H9 (cell line): ENCODE data around the gene NKIRAS2. TPM values are rescaled to one million over a fixed set of nuclear protein-coding genes. Genes with fewer than 3 reads are reported as not detected.

Experiments
- DNase-seq: peaks from one replicate; pipeline ENCODE4 v3.0.0-alpha.2; 2017
- H2AFZ ChIP-seq: one replicate; pipeline ENCODE4 v1.6.1; 2013; ENCODE audit warnings: mild to moderate bottlenecking, low read length, control low read depth, moderate library complexity
- H2AK5ac ChIP-seq: 2 replicates; pipeline ENCODE4 v1.6.1; 2013; ENCODE audit warnings: low read length, control low read depth, mixed read lengths; ENCODE audit not compliant: insufficient read length
- H2BK120ac ChIP-seq: one replicate; pipeline ENCODE4 v1.6.1; 2013; ENCODE audit warnings: low read depth, mild to moderate bottlenecking, low read length, control low read depth, inconsistent platforms; ENCODE audit not compliant: poor library complexity, severe bottlenecking
- H2BK12ac ChIP-seq: 2 replicates; pipeline ENCODE4 v1.6.1; 2013; ENCODE audit warnings: low read length, control low read depth, mixed read lengths, low read depth; ENCODE audit not compliant: insufficient read length
- H2BK15ac ChIP-seq: 2 replicates; pipeline ENCODE4 v1.6.1; 2013; ENCODE audit warnings: low read depth, low read length, control low read depth
- H2BK20ac ChIP-seq: one replicate; pipeline ENCODE4 v1.6.1; 2013; ENCODE audit warnings: low read depth, mild to moderate bottlenecking, low read length, control low read depth, inconsistent platforms; ENCODE audit not compliant: poor library complexity, severe bottlenecking
- H2BK5ac ChIP-seq: 2 replicates; pipeline ENCODE4 v1.6.1; 2013; ENCODE audit warnings: low read length, control low read depth, mixed read lengths; ENCODE audit not compliant: insufficient read length
- H3K14ac ChIP-seq: 2 replicates; pipeline ENCODE4 v1.6.1; 2013; ENCODE audit warnings: low read length, control low read depth; ENCODE audit not compliant: insufficient read depth
- H3K18ac ChIP-seq: 2 replicates; pipeline ENCODE4 v1.6.1; 2013; ENCODE audit warnings: low read depth, mild to moderate bottlenecking, mixed read lengths, low read length, control low read depth; ENCODE audit not compliant: insufficient read length
- H3K23ac ChIP-seq: 2 replicates; pipeline ENCODE4 v1.6.1; 2013; ENCODE audit warnings: low read length, control low read depth, mixed read lengths, low read depth; ENCODE audit not compliant: insufficient read length
- H3K23me2 ChIP-seq: 2 replicates; pipeline ENCODE4 v1.6.1; 2013; ENCODE audit warnings: low read depth, mild to moderate bottlenecking, mixed read lengths, low read length, control low read depth; ENCODE audit not compliant: insufficient read length, poor library complexity, severe bottlenecking
- H3K27ac ChIP-seq: 2 replicates; pipeline ENCODE4 v1.5.1; 2013; ENCODE audit warnings: low read length, control low read depth, mixed read lengths, low read depth; ENCODE audit not compliant: insufficient read length
- H3K27me3 ChIP-seq: 2 replicates; pipeline ENCODE4 v1.6.1; 2013; ENCODE audit warnings: low read length, control low read depth, inconsistent platforms; ENCODE audit not compliant: insufficient read depth
- H3K4ac ChIP-seq: 2 replicates; pipeline ENCODE4 v1.6.1; 2013; ENCODE audit warnings: low read depth, mild to moderate bottlenecking, control low read depth, inconsistent platforms, low read length, moderate library complexity
- H3K4me1 ChIP-seq: 2 replicates; pipeline ENCODE4 v1.6.1; 2013; ENCODE audit warnings: low read length, control low read depth, inconsistent platforms; ENCODE audit not compliant: insufficient read depth
- H3K4me2 ChIP-seq: 2 replicates; pipeline ENCODE4 v1.6.1; 2013; ENCODE audit warnings: low read length, control low read depth, mixed read lengths; ENCODE audit not compliant: insufficient read length, insufficient read depth
- H3K56ac ChIP-seq: 2 replicates; pipeline ENCODE4 v1.6.1; 2013; ENCODE audit warnings: low read depth, mild to moderate bottlenecking, mixed read lengths, low read length, control low read depth; ENCODE audit not compliant: insufficient read length
- H3K79me1 ChIP-seq: 2 replicates; pipeline ENCODE4 v1.6.1; 2013; ENCODE audit warnings: low read depth, mild to moderate bottlenecking, moderate library complexity, low read length, control low read depth, inconsistent platforms; ENCODE audit not compliant: insufficient read depth, poor library complexity, severe bottlenecking
- H3K79me2 ChIP-seq: 2 replicates; pipeline ENCODE4 v1.6.1; 2013; ENCODE audit warnings: low read length, control low read depth, inconsistent platforms; ENCODE audit not compliant: insufficient read depth
- H3K9ac ChIP-seq: 2 replicates; pipeline ENCODE4 v1.6.1; 2013; ENCODE audit warnings: low read length, control low read depth, mixed read lengths; ENCODE audit not compliant: insufficient read length; ENCODE audit errors: extremely low read depth
- H3K9me3 ChIP-seq: one replicate; pipeline ENCODE4 v1.6.1; 2013; ENCODE audit warnings: low read depth, low read length, inconsistent platforms; ENCODE audit not compliant: control insufficient read depth
- H3T11ph ChIP-seq: one replicate; pipeline ENCODE4 v1.6.1; 2013; ENCODE audit warnings: mild to moderate bottlenecking, low read length, control low read depth, inconsistent platforms
- H4K20me1 ChIP-seq: one replicate; pipeline ENCODE4 v1.6.1; 2013; ENCODE audit not compliant: control insufficient read depth, insufficient read length, insufficient read depth
- H4K5ac ChIP-seq: 2 replicates; pipeline ENCODE4 v1.6.1; 2013; ENCODE audit warnings: low read depth, mild to moderate bottlenecking, mixed read lengths, low read length, control low read depth; ENCODE audit not compliant: insufficient read length
- H4K8ac ChIP-seq: replicated peaks from 2 replicates; pipeline ENCODE4 v1.6.1; 2013; ENCODE audit warnings: low read length, control low read depth, mixed read lengths, low read depth; ENCODE audit not compliant: insufficient read length
- H4K91ac ChIP-seq: 2 replicates; pipeline ENCODE4 v1.6.1; 2013; ENCODE audit warnings: low read depth, mild to moderate bottlenecking, moderate library complexity, mixed read lengths, low read length, control low read depth; ENCODE audit not compliant: insufficient read length
- H3K27ac Mint-ChIP-seq, 3 experiments: 2 replicates in 2 of 3; 3 replicates in 1 of 3; pipeline ENCODE4 v1.8.0; 2020 to 2021; ENCODE audit warnings: mixed read lengths in 3 of 3, mild to moderate bottlenecking in 1 of 3, moderate library complexity in 1 of 3
- H3K27me3 Mint-ChIP-seq: 2 replicates; pipeline ENCODE4 v1.8.0; 2021; ENCODE audit warnings: low read depth, mild to moderate bottlenecking, moderate library complexity, mixed read lengths
- H3K36me3 Mint-ChIP-seq, 3 experiments: 2 replicates in 2 of 3; 3 replicates in 1 of 3; pipeline ENCODE4 v1.8.0; 2020 to 2021; ENCODE audit warnings: low read depth in 3 of 3, mixed read lengths in 3 of 3; ENCODE audit not compliant: insufficient read depth in 1 of 3
- H3K4me1 Mint-ChIP-seq, 2 experiments: 2 replicates each; pipeline ENCODE4 v1.8.0; 2020; ENCODE audit warnings: mixed read lengths in 2 of 2
- H3K4me3 Mint-ChIP-seq, 2 experiments: 2 replicates in 1 of 2; 3 replicates in 1 of 2; pipeline ENCODE4 v1.8.0; 2020 to 2021; ENCODE audit warnings: mild to moderate bottlenecking in 2 of 2, mixed read lengths in 2 of 2, moderate library complexity in 1 of 2
- H3K9me3 Mint-ChIP-seq, 2 experiments: 2 replicates in 1 of 2; 3 replicates in 1 of 2; pipeline ENCODE4 v1.8.0; 2020; ENCODE audit warnings: mild to moderate bottlenecking in 2 of 2, mixed read lengths in 2 of 2, moderate library complexity in 1 of 2
- WGBS: extraction: QIAGEN DNeasy Blood & Tissue Kit; methylation state at CpG from one replicate; pipeline ENCODE4 v1.1.7; 2013; ENCODE audit warnings: missing lambda C conversion rate, low lambda C conversion rate, mixed read lengths; ENCODE audit not compliant: insufficient read length; ENCODE audit errors: extremely low coverage; 5-methylcytosine and 5-hydroxymethylcytosine counted together
- total RNA-seq: library from RNA; stranded (reverse); gene quantifications from 2 replicates; pipeline ENCODE4 v1.2.1, GENCODE V29; 2021
- TF ChIP-seq, protein P1 (sequence below): fragments of 200-600 bp; sonication (generic); conservative IDR thresholded peaks from 3 replicates; pipeline ENCODE4 v1.8.0; 2021; ENCODE audit warnings: antibody characterized with exemption, mild to moderate bottlenecking

Gene NKIRAS2
- total RNA-seq, 1 experiment from 2014 or later: 37.1 TPM

GRCh38 chr17:42068979-42069378 is 49.1 kb downstream of the NKIRAS2 start:
- H3K9me3 Mint-ChIP-seq: no peaks in the 10 kb centered on the region
- H3K56ac ChIP-seq: no peak overlapping the region
- peaks cover 14% of the 10 kb centered on the region for H3K27me3 Mint-ChIP-seq
- H3K4me1 Mint-ChIP-seq: peaks cover 9 to 27% of the 10 kb centered on the region in 2 experiments
- no peak overlapping the region for H3K27ac Mint-ChIP-seq
- H3K79me1 ChIP-seq: no peaks in the 10 kb centered on the region
- H2AK5ac ChIP-seq: no peak overlapping the region
- no peak overlapping the region for H2BK5ac ChIP-seq
- H3K9ac ChIP-seq: no peak overlapping the region
- H3K14ac ChIP-seq: no peak overlapping the region
- no peak for DNase-seq
- H4K5ac ChIP-seq: no peak overlapping the region
- H3K18ac ChIP-seq: no peak overlapping the region
- no peaks in the 10 kb centered on the region for H3K9me3 ChIP-seq
- 0 out of 2 replicates have a peak, but pooled peaks cover 3% of the 10 kb centered on the region for H3K4me1 ChIP-seq
- no peak overlapping the region for H3K4ac ChIP-seq
- peaks cover 6% of the 10 kb centered on the region for H3K23me2 ChIP-seq
- no peaks in the 10 kb centered on the region; a peak in 1 of 7 replicates for H3K36me3 Mint-ChIP-seq
- WGBS: no CpG with 5 or more reads among the region's 3 CpGs
- H3T11ph ChIP-seq: no peak overlapping the region
- no peak overlapping the region for H2BK15ac ChIP-seq
- no peak overlapping the region for H2BK120ac ChIP-seq
- H3K23ac ChIP-seq: no peak overlapping the region
- no peak overlapping the region for H2AFZ ChIP-seq
- H2BK20ac ChIP-seq: no peak overlapping the region
- H4K8ac ChIP-seq: no peak overlapping the region
- H2BK12ac ChIP-seq: no peak overlapping the region
- H3K27me3 ChIP-seq: no peaks in the 10 kb centered on the region
- peaks cover 3% of the 10 kb centered on the region for H4K20me1 ChIP-seq
- H4K91ac ChIP-seq: no peak overlapping the region
- H3K79me2 ChIP-seq: no peaks in the 10 kb centered on the region
- no peak overlapping the region for H3K4me2 ChIP-seq
- no peak overlapping the region for H3K27ac ChIP-seq
- TF ChIP-seq, protein P1, sequence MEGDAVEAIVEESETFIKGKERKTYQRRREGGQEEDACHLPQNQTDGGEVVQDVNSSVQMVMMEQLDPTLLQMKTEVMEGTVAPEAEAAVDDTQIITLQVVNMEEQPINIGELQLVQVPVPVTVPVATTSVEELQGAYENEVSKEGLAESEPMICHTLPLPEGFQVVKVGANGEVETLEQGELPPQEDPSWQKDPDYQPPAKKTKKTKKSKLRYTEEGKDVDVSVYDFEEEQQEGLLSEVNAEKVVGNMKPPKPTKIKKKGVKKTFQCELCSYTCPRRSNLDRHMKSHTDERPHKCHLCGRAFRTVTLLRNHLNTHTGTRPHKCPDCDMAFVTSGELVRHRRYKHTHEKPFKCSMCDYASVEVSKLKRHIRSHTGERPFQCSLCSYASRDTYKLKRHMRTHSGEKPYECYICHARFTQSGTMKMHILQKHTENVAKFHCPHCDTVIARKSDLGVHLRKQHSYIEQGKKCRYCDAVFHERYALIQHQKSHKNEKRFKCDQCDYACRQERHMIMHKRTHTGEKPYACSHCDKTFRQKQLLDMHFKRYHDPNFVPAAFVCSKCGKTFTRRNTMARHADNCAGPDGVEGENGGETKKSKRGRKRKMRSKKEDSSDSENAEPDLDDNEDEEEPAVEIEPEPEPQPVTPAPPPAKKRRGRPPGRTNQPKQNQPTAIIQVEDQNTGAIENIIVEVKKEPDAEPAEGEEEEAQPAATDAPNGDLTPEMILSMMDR: no peak
- peak overlapping the region in 1 of 2 experiments; percentile 38; a peak in 1 of 5 replicates for H3K4me3 Mint-ChIP-seq
